SH-SY5Y (cell line): Measurements from ENCODE around the gene UVSSA.

Experiments used
- GATA2 ChIP-seq: IDR thresholded peaks from 2 replicates; pipeline ENCODE4 v1.6.1; 2011; ENCODE audit warnings: mild to moderate bottlenecking, low read depth, low read length
- GATA3 ChIP-seq: IDR thresholded peaks from 2 replicates; pipeline ENCODE4 v1.6.1; 2011; ENCODE audit warnings: low read depth, mild to moderate bottlenecking, low read length, moderate library complexity

DNA sequence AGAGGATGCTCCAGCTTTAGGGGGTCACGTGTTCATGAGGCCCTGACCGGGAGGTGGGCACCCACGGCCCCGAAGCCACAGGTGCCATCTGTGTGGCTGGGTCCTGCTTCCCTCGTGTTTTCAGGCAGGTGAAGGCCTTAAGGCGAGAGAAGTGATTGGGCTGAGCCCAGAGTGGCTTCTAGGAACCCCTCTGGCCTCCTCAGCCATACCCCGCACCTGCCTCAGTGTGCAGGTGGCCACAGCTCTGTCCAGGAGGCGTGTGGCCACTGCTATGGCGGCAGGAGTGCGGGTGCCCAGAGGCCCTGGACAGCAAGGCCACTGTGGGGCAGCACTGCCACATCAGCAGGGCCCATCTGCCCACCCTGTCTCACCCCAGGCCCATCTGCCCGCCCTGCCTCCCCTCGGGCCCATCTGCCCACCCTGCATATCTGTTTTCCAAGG lies 34.2 kb downstream of the UVSSA start:
- TF ChIP-seq GATA2, result no peak
- TF ChIP-seq GATA3, result no peak
